GM12878 (cell line): ENCODE results near the gene ADGRG1.

Source experiments
- CTCF ChIP-seq, 3 experiments: IDR thresholded peaks in 2 of 3; conservative IDR thresholded peaks in 1 of 3; 2 replicates each; pipeline ENCODE4 v1.5.1; 2011; ENCODE audit warnings: low read depth in 3 of 3, low read length in 3 of 3, mild to moderate bottlenecking in 3 of 3, control low read depth in 2 of 3, moderate library complexity in 2 of 3, inconsistent platforms in 1 of 3, mixed read lengths in 1 of 3; ENCODE audit not compliant: control insufficient read depth in 2 of 3, insufficient read depth in 1 of 3; ENCODE audit errors: extremely low read depth in 1 of 3
- RUNX3 ChIP-seq: IDR thresholded peaks from 2 replicates; pipeline ENCODE4 v1.6.1; 2012; ENCODE audit warnings: low read length, inconsistent platforms

GRCh38 chr16:57632568-57632967, 4.1 kb downstream of the ADGRG1 start:
- TF ChIP-seq RUNX3 (no peak), CTCF (IDR thresholded peaks at IDR 0.05 in 2 of 3, conservative IDR thresholded peaks at IDR 0.05 in 1 of 3; ENCODE audit: control insufficient read depth in 2 of 3, extremely low read depth in 1 of 3, insufficient read depth in 1 of 3, low read depth in 3 of 3, low read length in 3 of 3) (no peak)
